PC-3 (cell line): ENCODE results near the gene PLA2G4B.

ENCODE experiments used
- CTCF ChIP-seq: fragments of 300-600 bp; sonication (generic); conservative IDR thresholded peaks from 2 replicates; pipeline ENCODE4 v1.5.1; 2017; ENCODE audit warnings: antibody characterized with exemption, low read depth, mild to moderate bottlenecking, low read length
- EZH2 ChIP-seq: fragments of 300-600 bp; sonication (generic); IDR thresholded peaks from one replicate; pipeline ENCODE4 v1.6.1; 2017; ENCODE audit warnings: antibody characterized with exemption, mild to moderate bottlenecking, low read length; ENCODE audit not compliant: unreplicated experiment
- EZH2phosphoT487 ChIP-seq: fragments of 300-600 bp; sonication (generic); IDR thresholded peaks from 2 replicates; pipeline ENCODE4 v1.6.1; 2018; ENCODE audit warnings: mild to moderate bottlenecking, antibody characterized with exemption, low read length, borderline replicate concordance

- TF ChIP-seq CTCF = no peak
- no peak for TF ChIP-seq EZH2
- no peak for TF ChIP-seq EZH2phosphoT487
These were observed 36.7 kb upstream of the PLA2G4B start for GRCh38 chr15:41801850-41802455.
